Skeletal muscle satellite cell (primary cell): ENCODE results near the gene MYO5B.
"Not testable (repeated sequence)": the region's sequence is repeated elsewhere in the genome, so short reads cannot be mapped to it uniquely, and the experiment has no call there.

Experiments
- H3K27me3 ChIP-seq: 2 replicates; pipeline ENCODE4 v1.7.0; 2013; ENCODE audit warnings: low read length; ENCODE audit not compliant: control insufficient read depth, insufficient read depth
- H3K36me3 ChIP-seq: 2 replicates; pipeline ENCODE4 v1.7.0; 2013; ENCODE audit warnings: mild to moderate bottlenecking, control low read depth, low read length; ENCODE audit not compliant: insufficient read depth
- H3K4me1 ChIP-seq: 2 replicates; pipeline ENCODE4 v1.7.0; 2013; ENCODE audit warnings: low read length; ENCODE audit not compliant: control insufficient read depth, insufficient read depth
- H3K4me2 ChIP-seq: 2 replicates; pipeline ENCODE4 v1.7.0; 2013; ENCODE audit warnings: mild to moderate bottlenecking, low read length
- H3K4me3 ChIP-seq: 2 replicates; pipeline ENCODE4 v1.7.0; 2013; ENCODE audit warnings: low read length
- H3K9ac ChIP-seq: 2 replicates; pipeline ENCODE4 v1.7.0; 2013; ENCODE audit warnings: mild to moderate bottlenecking, low read depth, low read length, moderate library complexity
- H3K9me3 ChIP-seq: replicated peaks from 2 replicates; pipeline ENCODE4 v1.7.0; 2013; ENCODE audit warnings: mild to moderate bottlenecking, control low read depth, low read length

Gene MYO5B

GRCh38 chr18:49907346-49907929 is 287.5 kb downstream of the MYO5B start:
- H3K27me3 ChIP-seq: peaks cover 47% of the 10 kb centered on the region
- H3K9ac ChIP-seq: no peak overlapping the region
- H3K4me1 ChIP-seq: no peaks in the 10 kb centered on the region
- no peaks in the 10 kb centered on the region for H3K36me3 ChIP-seq
- H3K4me2 ChIP-seq: no peak overlapping the region
- H3K4me3 ChIP-seq: no peak overlapping the region
- H3K9me3 ChIP-seq: no peaks in the 10 kb centered on the region

- peaks cover 47% of the 10 kb centered on the region for H3K27me3 ChIP-seq
- no peak overlapping the region for H3K4me2 ChIP-seq
- H3K4me1 ChIP-seq: no peaks in the 10 kb centered on the region
- H3K36me3 ChIP-seq: no peaks in the 10 kb centered on the region
- H3K9ac ChIP-seq: no peak overlapping the region
- no peak overlapping the region for H3K4me3 ChIP-seq
- no peaks in the 10 kb centered on the region for H3K9me3 ChIP-seq
Measured at GRCh38 chr18:49905771-49906170, 289.2 kb downstream of the MYO5B start.

GRCh38 chr18:49904871-49905555 is 289.9 kb downstream of the MYO5B start:
- H3K9me3 ChIP-seq: no peaks in the 10 kb centered on the region
- H3K4me3 ChIP-seq: no peak overlapping the region
- no peaks in the 10 kb centered on the region for H3K4me1 ChIP-seq
- H3K9ac ChIP-seq: no peak overlapping the region
- H3K27me3 ChIP-seq: peaks cover 45% of the 10 kb centered on the region
- H3K36me3 ChIP-seq: no peaks in the 10 kb centered on the region
- H3K4me2 ChIP-seq: no peak overlapping the region

- H3K4me3 ChIP-seq: no peak overlapping the region
- no peak overlapping the region for H3K4me2 ChIP-seq
- H3K9ac ChIP-seq: no peak overlapping the region
- H3K36me3 ChIP-seq: no peaks in the 10 kb centered on the region
- no peaks in the 10 kb centered on the region for H3K4me1 ChIP-seq
- no peaks in the 10 kb centered on the region for H3K9me3 ChIP-seq
- H3K27me3 ChIP-seq: peaks cover 19% of the 10 kb centered on the region
Measured at GRCh38 chr18:49901862-49902340, 293.0 kb downstream of the MYO5B start.

- Histone ChIP-seq H3K4me2 (no peak overlapping the region), H3K9me3 (no peaks in the 10 kb centered on the region), H3K36me3 (no peaks in the 10 kb centered on the region)
Measured at GRCh38 chr18:49899657-49900330, 295.2 kb downstream of the MYO5B start.

GRCh38 chr18:49898421-49898820 is 296.5 kb downstream of the MYO5B start:
- Histone ChIP-seq H3K4me2 (no peak overlapping the region), H3K4me1 (no peaks in the 10 kb centered on the region), H3K9me3 (no peaks in the 10 kb centered on the region), H3K27me3 (peaks cover 8% of the 10 kb centered on the region), H3K9ac (no peak overlapping the region), H3K36me3 (no peaks in the 10 kb centered on the region), H3K4me3 (no peak overlapping the region)

More at GRCh38 chr18:49899657-49900330, 295.2 kb downstream of the MYO5B start:
- Histone ChIP-seq H3K4me1 (no peaks in the 10 kb centered on the region), H3K4me3 (no peak overlapping the region), H3K27me3 (peaks cover 9% of the 10 kb centered on the region), H3K9ac (no peak overlapping the region)

- Histone ChIP-seq H3K4me1 (peaks cover 5% of the 10 kb centered on the region), H3K27me3 (peaks cover 11% of the 10 kb centered on the region), H3K4me2 (no peak overlapping the region), H3K9ac (no peak overlapping the region), H3K9me3 (no peaks in the 10 kb centered on the region), H3K4me3 (no peak overlapping the region), H3K36me3 (no peaks in the 10 kb centered on the region)
Measured at GRCh38 chr18:49894517-49895226, 300.3 kb downstream of the MYO5B start.

- H3K4me1 ChIP-seq: peaks cover 5% of the 10 kb centered on the region
- no peak overlapping the region for H3K4me2 ChIP-seq
- H3K36me3 ChIP-seq: no peaks in the 10 kb centered on the region
- H3K9me3 ChIP-seq: no peaks in the 10 kb centered on the region
- no peak overlapping the region for H3K4me3 ChIP-seq
- H3K27me3 ChIP-seq: peaks cover 11% of the 10 kb centered on the region
- H3K9ac ChIP-seq: no peak overlapping the region
Measured at GRCh38 chr18:49893036-49893435, 301.9 kb downstream of the MYO5B start.

GRCh38 chr18:49892148-49892924 is 302.6 kb downstream of the MYO5B start:
- Histone ChIP-seq H3K4me3 (no peak overlapping the region), H3K36me3 (no peaks in the 10 kb centered on the region), H3K4me1 (peaks cover 5% of the 10 kb centered on the region), H3K27me3 (peaks cover 11% of the 10 kb centered on the region), H3K4me2 (no peak overlapping the region), H3K9me3 (no peaks in the 10 kb centered on the region), H3K9ac (no peak overlapping the region)

GRCh38 chr18:49890041-49890440 is 304.9 kb downstream of the MYO5B start:
- Histone ChIP-seq H3K9ac (no peak overlapping the region), H3K36me3 (no peaks in the 10 kb centered on the region), H3K4me1 (peaks cover 5% of the 10 kb centered on the region), H3K27me3 (peaks cover 14% of the 10 kb centered on the region), H3K4me2 (no peak overlapping the region), H3K9me3 (no peaks in the 10 kb centered on the region), H3K4me3 (no peak overlapping the region)

- not testable (repeated sequence) for H3K27me3 ChIP-seq, H3K36me3 ChIP-seq, H3K4me3 ChIP-seq, H3K4me1 ChIP-seq, H3K4me2 ChIP-seq, H3K9ac ChIP-seq, H3K9me3 ChIP-seq
Measured at GRCh38 chr18:49889552-49889951, 305.4 kb downstream of the MYO5B start.
